Mammary epithelial cell (primary cell): ENCODE measurements around the gene RGS18.

Experiments used
- CTCF ChIP-seq, 2 donors: IDR thresholded peaks in 1 of 2; conservative IDR thresholded peaks in 1 of 2; 2 replicates each; pipeline ENCODE4 v1.5.1; 2011 to 2012; ENCODE audit warnings: inconsistent platforms in 2 of 2, low read length in 2 of 2, mild to moderate bottlenecking in 2 of 2, control low read depth in 1 of 2, low read depth in 1 of 2; ENCODE audit not compliant: insufficient read depth in 1 of 2; ENCODE audit errors: extremely low read depth in 1 of 2
- EZH2 ChIP-seq: IDR thresholded peaks from 2 replicates; pipeline ENCODE4 v1.6.1; 2012; ENCODE audit warnings: low read length, inconsistent platforms, borderline replicate concordance

- TF ChIP-seq CTCF (conservative IDR thresholded peaks at IDR 0.05 in 1 of 2, IDR thresholded peaks at IDR 0.05 in 1 of 2; ENCODE audit: extremely low read depth in 1 of 2, insufficient read depth in 1 of 2, low read depth in 1 of 2, low read length in 2 of 2) (no peak), EZH2 (no peak)
These were observed 28.1 kb upstream of the RGS18 start for GRCh38 chr1:192130175-192130574.
